Measurements from ENCODE around the gene R3HDML.

The R3HDML gene, protein sequence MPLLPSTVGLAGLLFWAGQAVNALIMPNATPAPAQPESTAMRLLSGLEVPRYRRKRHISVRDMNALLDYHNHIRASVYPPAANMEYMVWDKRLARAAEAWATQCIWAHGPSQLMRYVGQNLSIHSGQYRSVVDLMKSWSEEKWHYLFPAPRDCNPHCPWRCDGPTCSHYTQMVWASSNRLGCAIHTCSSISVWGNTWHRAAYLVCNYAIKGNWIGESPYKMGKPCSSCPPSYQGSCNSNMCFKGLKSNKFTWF

GRCh38 chr20:44336725-44337380 lies at the start of gene R3HDML:
Gene R3HDML, plus strand, starts transcription at chr20:44337043. Its CDS starts 115 bp downstream, at chr20:44337158.
- Histone ChIP-seq H3K27ac (ENCODE audit: poor library complexity, severe bottlenecking) (no peak within 1 kb of the TSS), H3K27me3 (ENCODE audit: insufficient read depth, poor library complexity, severe bottlenecking) (no peaks in the 10 kb centered on the region), H3K4me1 (ENCODE audit: insufficient read depth, poor library complexity, severe bottlenecking) (no peaks in the 10 kb centered on the region), H3K36me3 (ENCODE audit: low read depth) (no peaks in the 10 kb centered on the region), H3K9me3 (ENCODE audit: severe bottlenecking) (no peaks in the 10 kb centered on the region), H3K4me3 (ENCODE audit: severe bottlenecking) (no peak within 1 kb of the TSS)
- ATAC-seq (ENCODE audit: low read depth) (0 out of 3 replicates have a peak, but pooled peaks have one; percentile 4), DNase-seq (ENCODE audit: low spot score) (no peak)
- no peak for TF ChIP-seq CTCF (IDR thresholded peaks at IDR 0.05; ENCODE audit: poor library complexity, severe bottlenecking)

- no peak for ATAC-seq (ENCODE audit: low read depth)
- TF ChIP-seq CTCF (IDR thresholded peaks at IDR 0.05; ENCODE audit: poor library complexity, severe bottlenecking), result no peak
- no peak overlapping the region for H3K27ac ChIP-seq (ENCODE audit: poor library complexity, severe bottlenecking)
Observed at GRCh38 chr20:44287272-44288097, 49.4 kb upstream of the R3HDML start.

DNA sequence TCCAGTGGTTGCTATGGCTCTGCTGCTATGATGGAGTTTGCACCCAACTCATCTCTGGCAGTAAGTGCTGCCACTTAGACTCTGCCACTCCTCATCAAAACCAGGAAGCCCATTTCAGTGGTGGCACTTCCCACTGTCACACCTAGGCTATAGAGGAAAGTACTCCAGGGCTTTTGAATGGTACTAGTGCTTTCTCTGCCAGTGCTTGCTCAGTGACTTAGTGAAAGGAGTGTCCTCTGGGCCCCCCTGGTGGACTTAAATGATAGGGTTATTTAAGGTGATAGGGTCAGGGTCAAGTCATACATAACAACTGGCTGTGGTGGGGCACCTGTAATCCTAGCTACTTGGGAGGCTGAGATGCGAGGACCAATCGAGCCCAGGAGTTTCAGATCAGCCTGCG lies 48.6 kb upstream of the R3HDML start:
- Histone ChIP-seq H3K4me1 (ENCODE audit: insufficient read depth, poor library complexity, severe bottlenecking) (peaks cover 3% of the 10 kb centered on the region), H3K9me3 (ENCODE audit: severe bottlenecking) (no peaks in the 10 kb centered on the region)
- ATAC-seq (ENCODE audit: low read depth), result no peak

More at GRCh38 chr20:44287272-44288097, 49.4 kb upstream of the R3HDML start:
- no peak for DNase-seq (ENCODE audit: low spot score)
- no peak overlapping the region for H3K4me3 ChIP-seq (ENCODE audit: severe bottlenecking)
- H3K36me3 ChIP-seq (ENCODE audit: low read depth), result no peaks in the 10 kb centered on the region
- peaks cover 3% of the 10 kb centered on the region for H3K4me1 ChIP-seq (ENCODE audit: insufficient read depth, poor library complexity, severe bottlenecking)
- no peaks in the 10 kb centered on the region for H3K9me3 ChIP-seq (ENCODE audit: severe bottlenecking)
- no peaks in the 10 kb centered on the region for H3K27me3 ChIP-seq (ENCODE audit: insufficient read depth, poor library complexity, severe bottlenecking)

DNA sequence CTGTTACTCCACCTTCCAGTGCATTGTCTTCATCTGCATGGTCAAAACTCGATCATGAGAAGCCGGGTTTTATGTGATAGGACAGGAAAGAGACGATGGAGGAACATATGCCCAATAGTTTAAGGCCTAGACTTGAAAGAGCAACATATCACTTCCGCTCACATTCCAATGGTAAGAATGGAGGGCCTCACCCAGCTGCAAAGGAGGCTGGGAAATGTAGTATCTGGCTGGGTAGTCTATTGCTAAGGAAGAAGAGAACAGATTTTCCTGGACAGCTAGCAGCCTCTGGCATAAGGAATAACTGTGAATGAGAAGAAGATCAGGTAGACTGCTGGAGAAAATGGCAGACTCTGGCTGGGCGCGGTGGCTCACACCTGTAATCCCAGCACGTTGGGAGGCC lies 45.1 kb upstream of the R3HDML start:
- Histone ChIP-seq H3K36me3 (ENCODE audit: low read depth) (no peaks in the 10 kb centered on the region), H3K4me3 (ENCODE audit: severe bottlenecking) (no peak overlapping the region), H3K27me3 (ENCODE audit: insufficient read depth, poor library complexity, severe bottlenecking) (no peaks in the 10 kb centered on the region), H3K9me3 (ENCODE audit: severe bottlenecking) (no peaks in the 10 kb centered on the region), H3K27ac (ENCODE audit: poor library complexity, severe bottlenecking) (no peak overlapping the region), H3K4me1 (ENCODE audit: insufficient read depth, poor library complexity, severe bottlenecking) (no peaks in the 10 kb centered on the region)
- peak; percentile 47; the same call in 1 of the 3 replicates for ATAC-seq (ENCODE audit: low read depth)
- no peak for TF ChIP-seq CTCF (IDR thresholded peaks at IDR 0.05; ENCODE audit: poor library complexity, severe bottlenecking)
- no peak for DNase-seq (ENCODE audit: low spot score)

More for the DNA sequence above, 48.6 kb upstream of the R3HDML start:
- DNase-seq (ENCODE audit: low spot score), result no peak
- Histone ChIP-seq H3K27ac (ENCODE audit: poor library complexity, severe bottlenecking) (no peak overlapping the region), H3K4me3 (ENCODE audit: severe bottlenecking) (no peak overlapping the region), H3K27me3 (ENCODE audit: insufficient read depth, poor library complexity, severe bottlenecking) (no peaks in the 10 kb centered on the region), H3K36me3 (ENCODE audit: low read depth) (no peaks in the 10 kb centered on the region)
- peak; percentile 14 for TF ChIP-seq CTCF (IDR thresholded peaks at IDR 0.05; ENCODE audit: poor library complexity, severe bottlenecking)
